ENCODE measurements around the gene BRPF3.

- TF ChIP-seq CTCF (IDR thresholded peaks at IDR 0.05; ENCODE audit: insufficient read depth, low read depth, low read length) (no peak), EZH2 (IDR thresholded peaks at IDR 0.05; ENCODE audit: insufficient read depth, low read length) (no peak)
Measured at GRCh38 chr6:36217188-36217587, 20.6 kb downstream of the BRPF3 start.

All from astrocyte (in vitro differentiated cells and primary cell).